ENCODE data around the gene FRMD8. TPM values are rescaled to one million over a fixed set of nuclear protein-coding genes. Genes with fewer than 3 reads are reported as not detected.

Gene FRMD8
- total RNA-seq, 4 donors from 2014 or later, result 96.5 to 226 (median 128) TPM

GRCh38 chr11:65438257-65439151, 52.1 kb downstream of the FRMD8 start:
- Histone ChIP-seq H3K36me3 (peaks cover 0 to 86% (median 13%) of the 10 kb centered on the region in 3 donors), H3K4me3 (no peak overlapping the region), H3K4me1 (peaks cover 0 to 88% (median 67%) of the 10 kb centered on the region in 4 donors)

DNA sequence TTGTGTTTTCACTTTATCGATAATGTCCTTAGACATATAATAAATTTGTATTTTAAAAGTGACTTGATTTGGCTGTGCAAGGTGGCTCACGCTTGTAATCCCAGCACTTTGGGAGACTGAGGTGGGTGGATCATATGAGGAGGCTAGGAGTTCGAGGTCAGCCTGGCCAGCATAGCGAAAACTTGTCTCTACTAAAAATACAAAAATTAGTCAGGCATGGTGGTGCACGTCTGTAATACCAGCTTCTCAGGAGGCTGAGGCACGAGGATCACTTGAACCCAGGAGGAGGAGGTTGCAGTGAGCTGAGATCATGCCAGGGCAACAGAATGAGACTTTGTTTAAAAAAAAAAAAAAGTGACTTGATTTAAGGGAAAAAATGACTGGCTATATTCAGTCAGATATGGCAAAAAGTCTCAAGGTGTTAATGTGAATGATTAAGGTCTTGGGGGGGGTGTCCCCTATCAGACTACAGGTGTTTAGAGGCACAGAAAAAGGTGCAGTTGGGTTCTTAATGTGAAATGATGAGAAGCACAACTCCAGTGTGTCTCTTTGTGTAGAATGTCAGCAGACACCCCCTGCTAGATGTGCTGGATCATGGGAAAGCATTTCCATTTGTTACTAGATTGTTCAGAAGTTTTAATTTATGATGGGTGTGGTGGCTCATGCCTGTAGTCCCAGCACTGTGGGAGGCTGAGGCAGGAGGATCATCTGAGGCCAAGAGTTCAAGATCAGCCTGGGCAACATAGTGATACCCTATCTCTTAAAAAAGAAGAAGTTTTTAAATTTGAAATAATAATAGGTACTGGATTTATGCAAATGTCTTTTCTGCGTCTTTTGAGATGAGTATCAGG, 53.1 kb downstream of the FRMD8 start:
- no peak for DNase-seq (ENCODE audit: low spot score in 2 of 2)
- peaks cover 0 to 88% (median 64%) of the 10 kb centered on the region in 4 donors for H3K4me1 ChIP-seq
- H3K27me3 ChIP-seq, result no peaks in the 10 kb centered on the region
- no peak overlapping the region for H3K4me3 ChIP-seq
- WGBS, 2 donors, result 76 to 78% methylated on average over 7 of the region's 7 CpGs
- peaks cover 0 to 88% (median 14%) of the 10 kb centered on the region in 3 donors for H3K36me3 ChIP-seq
- TF ChIP-seq, protein P1, sequence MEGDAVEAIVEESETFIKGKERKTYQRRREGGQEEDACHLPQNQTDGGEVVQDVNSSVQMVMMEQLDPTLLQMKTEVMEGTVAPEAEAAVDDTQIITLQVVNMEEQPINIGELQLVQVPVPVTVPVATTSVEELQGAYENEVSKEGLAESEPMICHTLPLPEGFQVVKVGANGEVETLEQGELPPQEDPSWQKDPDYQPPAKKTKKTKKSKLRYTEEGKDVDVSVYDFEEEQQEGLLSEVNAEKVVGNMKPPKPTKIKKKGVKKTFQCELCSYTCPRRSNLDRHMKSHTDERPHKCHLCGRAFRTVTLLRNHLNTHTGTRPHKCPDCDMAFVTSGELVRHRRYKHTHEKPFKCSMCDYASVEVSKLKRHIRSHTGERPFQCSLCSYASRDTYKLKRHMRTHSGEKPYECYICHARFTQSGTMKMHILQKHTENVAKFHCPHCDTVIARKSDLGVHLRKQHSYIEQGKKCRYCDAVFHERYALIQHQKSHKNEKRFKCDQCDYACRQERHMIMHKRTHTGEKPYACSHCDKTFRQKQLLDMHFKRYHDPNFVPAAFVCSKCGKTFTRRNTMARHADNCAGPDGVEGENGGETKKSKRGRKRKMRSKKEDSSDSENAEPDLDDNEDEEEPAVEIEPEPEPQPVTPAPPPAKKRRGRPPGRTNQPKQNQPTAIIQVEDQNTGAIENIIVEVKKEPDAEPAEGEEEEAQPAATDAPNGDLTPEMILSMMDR (IDR thresholded peaks at IDR 0.05), result no peak
- no peak for TF ChIP-seq POLR2A (IDR thresholded peaks at IDR 0.05)
- no peak for TF ChIP-seq EP300 (IDR thresholded peaks at IDR 0.05)
- H3K9me3 ChIP-seq, result no peaks in the 10 kb centered on the region
- peak overlapping the region in 2 of 4 donors; percentile 40 to 72 for H3K27ac ChIP-seq

More at GRCh38 chr11:65438257-65439151, 52.1 kb downstream of the FRMD8 start:
- no peak for TF ChIP-seq EP300 (IDR thresholded peaks at IDR 0.05)
- TF ChIP-seq, protein P1 (IDR thresholded peaks at IDR 0.05), result no peak
- no peak for TF ChIP-seq POLR2A (IDR thresholded peaks at IDR 0.05)
- Histone ChIP-seq H3K9me3 (no peaks in the 10 kb centered on the region), H3K27ac (peak overlapping the region in 2 of 4 donors; percentile 32 to 72), H3K27me3 (no peaks in the 10 kb centered on the region)
- no peak for DNase-seq (ENCODE audit: low spot score in 2 of 2)
- WGBS, 2 donors, result 85 to 93% methylated on average over 9 of the region's 9 CpGs

- WGBS, 2 donors, result 75% methylated on average over 8 of the region's 8 CpGs
- Histone ChIP-seq H3K27ac (peak overlapping the region; percentile 13 to 79 (median 44)), H3K9me3 (no peaks in the 10 kb centered on the region), H3K4me3 (no peak overlapping the region), H3K36me3 (peaks cover 0 to 88% (median 6%) of the 10 kb centered on the region in 3 donors), H3K27me3 (no peaks in the 10 kb centered on the region), H3K4me1 (peaks cover 0 to 88% (median 53%) of the 10 kb centered on the region in 4 donors)
- TF ChIP-seq, protein P1 (IDR thresholded peaks at IDR 0.05), result no peak
- TF ChIP-seq EP300 (IDR thresholded peaks at IDR 0.05), result peak in 1 of 2 donors; percentile 65
- peak in 1 of 2 donors; percentile 6 for TF ChIP-seq POLR2A (IDR thresholded peaks at IDR 0.05)
- peak in 1 of 2 donors; percentile 9 for DNase-seq (ENCODE audit: low spot score in 2 of 2)
Observed at GRCh38 chr11:65440831-65441499, 54.5 kb downstream of the FRMD8 start.

- peak in 1 of 2 donors; percentile 8 for DNase-seq (ENCODE audit: low spot score in 2 of 2)
- Histone ChIP-seq H3K4me1 (peaks cover 0 to 79% (median 42%) of the 10 kb centered on the region in 4 donors), H3K36me3 (peaks cover 0 to 89% (median 5%) of the 10 kb centered on the region in 3 donors), H3K27me3 (no peaks in the 10 kb centered on the region), H3K27ac (peak overlapping the region in 3 of 4 donors; percentile 3 to 79 (median 74)), H3K4me3 (no peak overlapping the region), H3K9me3 (no peaks in the 10 kb centered on the region)
- 57 to 61% methylated on average over 9 of the region's 9 CpGs for WGBS, 2 donors
- TF ChIP-seq POLR2A (IDR thresholded peaks at IDR 0.05), result no peak
- TF ChIP-seq EP300 (IDR thresholded peaks at IDR 0.05), result no peak
- TF ChIP-seq, protein P1 (IDR thresholded peaks at IDR 0.05), result no peak
Observed at GRCh38 chr11:65442842-65443331, 56.5 kb downstream of the FRMD8 start.
